Measurements from ENCODE around the gene TMEM184B. TPM values are rescaled to one million over a fixed set of nuclear protein-coding genes. Genes with fewer than 3 reads are reported as not detected.
A peak's percentile ranks its signal among the peaks of the same experiment; 100 is the strongest.

Gene TMEM184B
- total RNA-seq, 3 donors from 2014 or later = 30.6 to 49.5 (median 42.4) TPM

DNA sequence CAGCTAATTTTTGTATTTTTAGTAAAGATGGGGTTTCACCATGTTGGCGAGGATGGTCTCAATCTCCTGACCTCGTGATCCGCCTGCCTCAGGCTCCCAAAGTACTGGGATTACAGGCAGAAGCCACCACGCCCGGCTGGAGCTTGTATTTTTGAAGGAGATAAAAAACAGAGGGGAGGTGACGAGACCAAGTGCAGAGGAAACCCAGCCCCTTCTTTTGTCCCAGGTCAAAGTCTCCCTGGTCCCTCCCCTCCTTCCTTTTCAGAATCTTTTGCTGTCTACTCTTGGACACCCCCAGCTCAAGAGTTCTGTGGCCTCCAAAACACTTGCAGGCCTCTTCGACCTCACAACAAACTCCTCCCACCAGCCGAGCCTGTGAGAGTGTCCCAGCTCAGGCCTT, 12.2 kb upstream of the TMEM184B start:
- H3K27ac ChIP-seq = peak overlapping the region; percentile 11 to 42
- DNase-seq (ENCODE audit: low spot score in 2 of 2) = no peak
- intact Hi-C loops (cut with DNase I; ENCODE audit: low total_unique reads) = no loop called here
- H3K27me3 ChIP-seq = no peaks in the 10 kb centered on the region
- H3K4me1 ChIP-seq = no peaks in the 10 kb centered on the region
- H3K36me3 ChIP-seq = no peaks in the 10 kb centered on the region
- TF ChIP-seq POLR2A (IDR thresholded peaks at IDR 0.05) (no peak), POLR2AphosphoS5 (IDR thresholded peaks at IDR 0.05) (no peak)
- TF ChIP-seq, protein P1, sequence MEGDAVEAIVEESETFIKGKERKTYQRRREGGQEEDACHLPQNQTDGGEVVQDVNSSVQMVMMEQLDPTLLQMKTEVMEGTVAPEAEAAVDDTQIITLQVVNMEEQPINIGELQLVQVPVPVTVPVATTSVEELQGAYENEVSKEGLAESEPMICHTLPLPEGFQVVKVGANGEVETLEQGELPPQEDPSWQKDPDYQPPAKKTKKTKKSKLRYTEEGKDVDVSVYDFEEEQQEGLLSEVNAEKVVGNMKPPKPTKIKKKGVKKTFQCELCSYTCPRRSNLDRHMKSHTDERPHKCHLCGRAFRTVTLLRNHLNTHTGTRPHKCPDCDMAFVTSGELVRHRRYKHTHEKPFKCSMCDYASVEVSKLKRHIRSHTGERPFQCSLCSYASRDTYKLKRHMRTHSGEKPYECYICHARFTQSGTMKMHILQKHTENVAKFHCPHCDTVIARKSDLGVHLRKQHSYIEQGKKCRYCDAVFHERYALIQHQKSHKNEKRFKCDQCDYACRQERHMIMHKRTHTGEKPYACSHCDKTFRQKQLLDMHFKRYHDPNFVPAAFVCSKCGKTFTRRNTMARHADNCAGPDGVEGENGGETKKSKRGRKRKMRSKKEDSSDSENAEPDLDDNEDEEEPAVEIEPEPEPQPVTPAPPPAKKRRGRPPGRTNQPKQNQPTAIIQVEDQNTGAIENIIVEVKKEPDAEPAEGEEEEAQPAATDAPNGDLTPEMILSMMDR (IDR thresholded peaks at IDR 0.05) = no peak
- no peaks in the 10 kb centered on the region for H3K9me3 ChIP-seq
- no peak overlapping the region for H3K4me3 ChIP-seq

DNA sequence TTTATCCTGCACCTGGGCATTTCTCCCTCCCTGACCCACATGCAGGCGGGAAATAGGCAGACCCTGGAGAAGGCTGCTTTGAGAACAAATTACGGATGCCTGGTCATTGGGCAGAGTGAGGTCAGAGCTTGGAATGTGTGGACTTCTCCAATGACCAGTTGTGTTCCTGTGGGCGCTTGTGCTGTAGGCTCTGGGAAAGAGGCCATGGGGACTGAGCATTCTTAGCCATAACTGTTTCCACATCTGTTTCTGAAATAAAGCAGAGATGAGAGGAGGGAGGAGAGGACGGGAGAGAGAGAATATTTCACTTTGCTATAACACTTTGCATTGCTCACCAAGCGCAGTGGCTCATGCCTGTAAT, 11.2 kb upstream of the TMEM184B start:
- TF ChIP-seq, protein P1 (IDR thresholded peaks at IDR 0.05) = no peak
- TF ChIP-seq POLR2AphosphoS5 (IDR thresholded peaks at IDR 0.05) (peak in 2 of 3 donors; percentile 8 to 66), POLR2A (IDR thresholded peaks at IDR 0.05) (no peak)
- Histone ChIP-seq H3K4me1 (no peaks in the 10 kb centered on the region), H3K27me3 (no peaks in the 10 kb centered on the region), H3K36me3 (no peaks in the 10 kb centered on the region), H3K4me3 (no peak overlapping the region), H3K27ac (peak overlapping the region; percentile 73 to 84), H3K9me3 (no peaks in the 10 kb centered on the region)
- intact Hi-C loops (cut with DNase I; ENCODE audit: low total_unique reads) = loop anchor here (5.0 kb wide), 1 partner anchor 1078 kb away; no protein-coding TSS in a partner anchor
- no peak for DNase-seq (ENCODE audit: low spot score in 2 of 2)

DNA sequence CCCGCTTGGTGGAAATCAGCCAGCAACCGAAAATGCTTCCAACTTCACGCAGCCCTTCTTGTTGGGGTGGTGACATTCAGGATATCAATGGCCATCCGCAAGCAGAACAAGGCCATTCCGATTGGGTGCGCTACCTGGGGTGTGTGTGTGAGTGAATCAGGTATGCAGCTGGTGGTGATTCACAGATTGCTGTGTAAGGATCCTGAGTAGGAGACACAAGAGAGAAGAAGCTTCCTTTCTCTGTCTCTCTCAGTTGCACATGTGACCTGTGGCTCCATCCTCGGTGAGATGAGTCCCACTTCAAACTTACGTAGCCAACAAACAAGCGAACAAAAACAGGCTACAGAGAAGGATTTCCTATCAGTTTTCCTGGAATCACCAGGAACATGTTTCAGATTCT, 9.6 kb upstream of the TMEM184B start:
- intact Hi-C loops (cut with DNase I; ENCODE audit: low total_unique reads) = loop anchor here (5.0 kb wide), 1 partner anchor 1080 kb away; no protein-coding TSS in a partner anchor
- Histone ChIP-seq H3K27ac (peak overlapping the region; percentile 19 to 73), H3K4me1 (no peaks in the 10 kb centered on the region)

DNA sequence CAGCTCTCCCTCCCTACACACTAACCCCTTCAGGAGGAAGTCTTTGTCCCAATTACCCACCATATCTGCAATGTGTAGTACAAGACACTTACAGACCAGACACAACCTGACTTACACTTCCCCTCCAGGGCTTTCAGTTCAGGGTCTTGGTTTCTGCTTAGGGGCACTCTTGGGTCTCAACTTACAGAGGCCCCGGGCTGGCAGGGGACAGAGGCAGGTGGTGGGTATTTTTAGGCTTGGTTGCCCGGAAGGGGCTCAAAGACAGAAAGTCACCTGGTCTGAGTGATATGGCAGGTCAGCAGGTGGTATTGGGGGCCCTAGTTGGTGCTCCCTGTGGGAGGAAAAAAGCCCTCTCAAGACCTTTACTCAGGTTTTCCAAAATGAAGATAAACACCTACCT, 3.4 kb upstream of the TMEM184B start:
- DNase-seq (ENCODE audit: low spot score in 2 of 2) = no peak
- intact Hi-C loops (cut with DNase I; ENCODE audit: low total_unique reads) = loop anchor here (1.0 kb wide), 1 partner anchor 29 kb away; no protein-coding TSS in a partner anchor
- H3K36me3 ChIP-seq = no peaks in the 10 kb centered on the region
- peaks cover 4 to 8% of the 10 kb centered on the region in 2 donors for H3K4me1 ChIP-seq
- H3K27ac ChIP-seq = no peak overlapping the region
- H3K4me3 ChIP-seq = no peak overlapping the region
- TF ChIP-seq, protein P1 (IDR thresholded peaks at IDR 0.05) = no peak
- TF ChIP-seq POLR2A (IDR thresholded peaks at IDR 0.05) = no peak
- no peak for TF ChIP-seq POLR2AphosphoS5 (IDR thresholded peaks at IDR 0.05)
- no peaks in the 10 kb centered on the region for H3K27me3 ChIP-seq
- no peaks in the 10 kb centered on the region for H3K9me3 ChIP-seq

More for the DNA sequence above, 9.6 kb upstream of the TMEM184B start:
- no peaks in the 10 kb centered on the region for H3K36me3 ChIP-seq
- no peaks in the 10 kb centered on the region for H3K9me3 ChIP-seq
- H3K27me3 ChIP-seq = no peaks in the 10 kb centered on the region
- H3K4me3 ChIP-seq = no peak overlapping the region
- no peak for TF ChIP-seq POLR2AphosphoS5 (IDR thresholded peaks at IDR 0.05)
- TF ChIP-seq POLR2A (IDR thresholded peaks at IDR 0.05) = no peak
- TF ChIP-seq, protein P1 (IDR thresholded peaks at IDR 0.05) = no peak
- no peak for DNase-seq (ENCODE audit: low spot score in 2 of 2)

DNA sequence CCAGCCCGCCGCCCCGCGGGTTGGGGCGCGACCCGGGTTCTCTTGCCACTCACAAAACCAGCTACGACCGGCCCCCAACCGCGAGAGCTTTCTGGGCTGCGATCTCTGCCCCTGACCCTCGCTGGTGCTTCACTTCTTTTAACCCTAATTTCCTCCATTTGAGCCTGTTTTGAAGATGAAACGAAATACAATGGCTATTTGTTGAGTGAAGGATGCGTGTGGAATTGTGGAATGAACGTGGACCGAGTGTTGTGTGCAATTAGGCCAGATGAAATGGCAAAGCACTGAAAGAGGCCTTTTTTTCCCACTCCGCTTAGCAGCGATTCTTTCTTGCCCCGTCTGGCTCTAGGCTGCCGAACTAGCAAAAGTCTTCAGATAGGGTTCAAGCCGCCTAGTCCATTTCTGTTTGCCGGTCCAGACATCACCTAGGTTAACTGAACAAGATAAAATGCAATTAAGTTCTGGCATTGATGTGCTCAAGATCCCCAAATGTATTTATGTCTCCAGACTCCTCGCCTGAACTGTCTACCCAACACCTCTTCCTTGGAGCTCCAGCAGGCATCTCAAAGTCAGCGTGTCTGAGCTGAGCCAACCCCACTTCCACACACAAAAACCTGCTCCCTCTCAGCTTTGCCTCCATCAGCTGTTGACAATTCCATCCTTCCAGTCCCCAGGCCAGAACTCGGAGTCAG, 471 bp upstream of the TMEM184B start:
- Histone ChIP-seq H3K27me3 (no peaks in the 10 kb centered on the region), H3K27ac (peak overlapping the region; percentile 88 to 96), H3K4me1 (peaks cover 4 to 17% of the 10 kb centered on the region in 2 donors), H3K9me3 (no peaks in the 10 kb centered on the region), H3K4me3 (peak overlapping the region; percentile 94 to 97 (median 96)), H3K36me3 (no peaks in the 10 kb centered on the region)
- TF ChIP-seq POLR2AphosphoS5 (IDR thresholded peaks at IDR 0.05) = peak in 1 of 3 donors; percentile 27
- TF ChIP-seq POLR2A (IDR thresholded peaks at IDR 0.05) = no peak
- intact Hi-C loops (cut with DNase I; ENCODE audit: low total_unique reads) = no loop called here
- DNase-seq (ENCODE audit: low spot score in 2 of 2) = no peak
